GM12873 (cell line): ENCODE data around the gene CCDC34.

Experiments
- TF ChIP-seq, protein P1 (sequence below): IDR thresholded peaks from 2 replicates; pipeline ENCODE4 v1.5.1; 2012; ENCODE audit warnings: low read depth, mild to moderate bottlenecking, moderate library complexity, low read length, control low read depth; ENCODE audit not compliant: insufficient read depth; ENCODE audit errors: missing control alignments

The CCDC34 gene

DNA sequence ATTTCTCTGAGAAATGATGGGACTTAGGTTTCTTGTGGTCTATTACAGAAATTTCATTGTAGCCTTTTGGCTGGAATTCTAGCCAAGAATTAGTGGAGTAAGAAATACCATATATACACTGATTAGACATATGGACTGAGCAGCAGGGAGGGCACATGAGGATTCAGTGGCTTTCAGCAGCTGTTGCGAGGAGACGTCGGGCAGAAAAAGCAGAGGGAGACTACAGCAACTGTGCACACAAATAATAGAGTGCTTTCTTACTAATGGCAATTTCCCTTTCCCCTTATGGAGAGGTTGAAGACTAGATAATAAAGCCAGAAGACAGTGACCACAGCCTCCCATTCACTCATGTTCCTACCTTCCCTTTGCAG lies 35.4 kb upstream of the CCDC34 start:
- TF ChIP-seq, protein P1, sequence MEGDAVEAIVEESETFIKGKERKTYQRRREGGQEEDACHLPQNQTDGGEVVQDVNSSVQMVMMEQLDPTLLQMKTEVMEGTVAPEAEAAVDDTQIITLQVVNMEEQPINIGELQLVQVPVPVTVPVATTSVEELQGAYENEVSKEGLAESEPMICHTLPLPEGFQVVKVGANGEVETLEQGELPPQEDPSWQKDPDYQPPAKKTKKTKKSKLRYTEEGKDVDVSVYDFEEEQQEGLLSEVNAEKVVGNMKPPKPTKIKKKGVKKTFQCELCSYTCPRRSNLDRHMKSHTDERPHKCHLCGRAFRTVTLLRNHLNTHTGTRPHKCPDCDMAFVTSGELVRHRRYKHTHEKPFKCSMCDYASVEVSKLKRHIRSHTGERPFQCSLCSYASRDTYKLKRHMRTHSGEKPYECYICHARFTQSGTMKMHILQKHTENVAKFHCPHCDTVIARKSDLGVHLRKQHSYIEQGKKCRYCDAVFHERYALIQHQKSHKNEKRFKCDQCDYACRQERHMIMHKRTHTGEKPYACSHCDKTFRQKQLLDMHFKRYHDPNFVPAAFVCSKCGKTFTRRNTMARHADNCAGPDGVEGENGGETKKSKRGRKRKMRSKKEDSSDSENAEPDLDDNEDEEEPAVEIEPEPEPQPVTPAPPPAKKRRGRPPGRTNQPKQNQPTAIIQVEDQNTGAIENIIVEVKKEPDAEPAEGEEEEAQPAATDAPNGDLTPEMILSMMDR: no peak

DNA sequence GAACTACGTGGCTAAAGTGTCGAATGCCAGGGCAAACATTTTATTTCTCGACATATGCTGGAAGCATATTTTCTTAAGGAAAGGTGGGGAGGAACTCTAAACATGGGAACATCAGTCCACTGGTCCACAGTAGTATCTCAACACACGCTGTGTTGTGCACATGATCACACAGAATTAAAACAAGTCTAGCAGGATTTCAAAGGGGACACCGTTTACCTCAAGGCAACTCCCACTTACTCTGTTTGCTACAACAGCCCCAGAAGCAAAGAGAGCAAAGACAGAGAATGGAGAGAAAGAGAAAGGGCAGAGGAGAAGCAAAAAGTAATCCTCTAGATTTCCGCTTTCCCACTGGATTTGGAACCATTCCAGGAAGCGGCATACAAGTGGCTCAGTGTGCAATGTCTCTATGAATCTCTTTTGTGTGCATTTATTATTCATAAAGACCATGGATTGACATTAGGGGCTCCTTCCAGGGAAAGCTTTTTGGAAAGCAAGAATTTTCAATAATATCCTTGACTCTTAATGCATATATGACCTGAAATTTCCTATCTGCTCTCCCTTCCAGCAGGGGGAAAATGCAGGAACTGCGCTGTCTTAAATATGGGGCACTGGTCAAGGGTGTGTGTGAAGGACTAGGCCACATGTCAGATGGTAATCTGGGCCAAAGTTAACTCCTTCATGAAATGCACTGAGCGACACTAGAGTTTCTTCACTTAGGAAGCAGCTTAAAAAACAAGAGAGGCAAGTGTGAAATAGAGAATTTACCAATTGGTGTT lies 34.8 kb upstream of the CCDC34 start:
- TF ChIP-seq, protein P1: no peak

DNA sequence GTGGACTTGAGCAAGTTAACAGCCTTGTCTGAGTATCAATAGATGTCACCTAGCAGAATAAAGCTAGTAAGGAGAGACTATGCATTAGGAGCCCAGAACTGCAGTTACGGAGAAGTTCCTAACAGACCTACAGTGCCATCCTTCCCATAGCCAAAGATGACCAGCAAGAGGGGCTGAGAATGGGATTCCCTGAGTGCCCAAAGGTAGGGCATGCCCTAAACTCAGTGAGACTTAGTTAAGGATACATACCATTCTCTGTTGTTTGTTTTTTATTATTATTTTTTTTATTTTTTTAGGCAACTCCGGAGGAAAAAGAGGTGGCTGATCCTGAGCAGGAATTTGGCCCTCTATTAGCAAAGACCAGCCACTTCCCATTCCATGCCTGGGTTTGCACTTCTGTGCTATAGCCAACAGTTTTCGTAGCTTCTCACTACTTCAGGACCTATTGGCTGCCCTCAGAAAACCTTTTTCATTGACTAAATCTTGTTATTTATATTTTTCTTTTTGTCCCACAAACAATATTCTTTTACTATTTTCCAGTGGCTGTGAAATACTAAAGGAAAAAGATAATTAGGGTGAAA lies 33.3 kb upstream of the CCDC34 start:
- TF ChIP-seq, protein P1: no peak

DNA sequence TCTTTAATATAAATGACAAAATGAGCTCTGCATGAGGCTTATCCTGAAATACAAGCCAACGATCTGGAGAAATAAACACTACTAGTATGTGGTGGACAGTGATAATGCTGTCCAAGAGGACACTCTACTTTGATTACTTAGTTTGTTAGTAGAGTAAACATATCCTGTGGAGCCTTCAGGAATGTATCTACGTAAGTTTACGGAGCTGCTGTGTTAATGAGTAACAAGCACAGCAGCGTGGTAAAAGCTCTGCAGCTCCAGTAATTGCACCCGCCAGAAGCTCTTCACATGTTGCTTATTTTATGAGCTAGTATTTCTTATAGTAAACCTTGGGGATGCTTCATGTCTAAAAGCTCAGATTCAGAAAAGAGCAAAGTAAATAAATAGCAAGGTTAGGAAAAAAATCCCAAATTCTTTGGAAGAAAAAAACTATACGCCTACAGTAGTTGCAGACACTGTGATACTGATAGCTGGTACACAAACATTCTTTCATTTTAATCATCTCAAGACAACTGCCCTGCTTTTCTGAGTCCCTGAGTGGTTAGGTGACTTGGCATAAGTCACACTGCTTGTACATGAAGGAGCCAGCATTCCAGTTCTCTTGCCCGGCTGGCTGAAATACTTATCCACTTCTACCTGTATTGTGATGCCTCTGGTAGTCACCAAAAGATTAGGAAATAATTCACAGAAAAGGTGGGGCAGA lies 32.7 kb upstream of the CCDC34 start:
- TF ChIP-seq, protein P1: no peak

DNA sequence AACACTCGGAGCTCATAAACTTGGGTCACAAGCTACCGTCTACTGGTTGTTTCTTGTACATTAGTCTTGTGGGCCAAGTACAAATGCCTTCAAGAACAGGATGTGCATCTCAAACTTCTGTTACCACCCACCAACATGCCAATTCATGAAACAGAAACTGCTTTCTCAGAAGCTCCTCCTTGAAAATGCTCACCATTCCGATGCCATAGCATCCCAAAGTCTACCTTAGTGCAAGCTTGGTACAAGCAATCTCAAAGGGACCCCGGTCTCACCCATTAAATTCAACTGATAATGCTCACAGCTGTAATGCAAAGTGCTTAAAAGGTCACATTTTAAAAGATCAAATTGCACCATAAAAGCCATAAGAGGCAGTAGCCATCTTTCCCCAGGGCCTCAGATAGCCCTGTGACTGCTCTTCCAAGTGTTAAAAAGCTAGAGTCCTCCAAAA lies 31.8 kb upstream of the CCDC34 start:
- TF ChIP-seq, protein P1: no peak

DNA sequence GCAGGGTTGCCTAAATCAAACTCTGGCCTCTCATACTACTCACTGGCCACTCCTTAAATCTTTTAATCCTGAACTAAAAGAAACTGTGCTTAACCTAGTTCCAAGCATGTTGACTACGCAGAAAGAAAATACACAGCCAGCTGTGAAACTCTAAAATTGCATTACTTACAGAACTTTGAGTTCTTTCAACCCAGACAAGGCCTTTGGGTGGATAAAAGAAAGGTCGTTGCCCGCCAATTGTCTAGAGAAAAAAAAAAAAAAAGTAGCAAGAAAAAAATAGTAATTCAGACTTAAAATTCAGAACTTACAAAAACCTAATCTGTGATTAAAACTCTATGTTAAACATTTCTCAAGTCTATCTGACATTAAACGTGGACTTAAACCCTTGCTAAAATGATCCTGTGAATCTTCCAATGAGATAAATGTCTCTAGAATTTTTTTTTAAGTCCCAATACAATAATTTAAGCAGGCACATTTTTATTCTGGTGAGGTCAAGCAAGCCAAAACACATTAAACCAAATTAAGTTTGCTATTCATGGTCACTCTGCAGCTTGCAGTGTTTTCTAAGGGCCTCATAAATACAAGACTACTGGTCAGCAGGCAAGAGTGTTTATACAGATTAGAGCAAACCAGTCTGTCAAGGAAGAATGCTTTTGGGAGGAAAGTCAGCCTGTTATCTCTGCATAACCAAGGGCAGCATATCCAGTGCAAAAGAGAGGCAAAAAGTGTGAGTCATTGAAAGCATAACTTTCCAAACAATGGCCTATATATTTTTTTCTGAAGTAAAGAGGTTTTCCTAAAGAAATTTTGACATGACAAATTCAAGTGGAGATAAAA lies 29.5 kb upstream of the CCDC34 start:
- TF ChIP-seq, protein P1: no peak
